Mucosa of descending colon (tissue), 3 donors: ENCODE measurements around the gene PLA2G10. TPM values are rescaled to one million over a fixed set of nuclear protein-coding genes. Genes with fewer than 3 reads are reported as not detected.
"Not testable (repeated sequence)": the region's sequence is repeated elsewhere in the genome, so short reads cannot be mapped to it uniquely, and the experiment has no call there.

ENCODE experiments used
- ATAC-seq: fragments of 200-7000 bp; cut with Tn5 transposase; one replicate; pipeline ENCODE4 v1.9.1; 2020; ENCODE audit warnings: mild to moderate bottlenecking, moderate library complexity
- DNase-seq, 3 donors: peaks; one replicate each; pipeline ENCODE4 v3.0.0-alpha.2; 2020
- H3K36me3 ChIP-seq: fragments of 200-600 bp; one replicate; pipeline ENCODE4 v1.8.0; 2021; ENCODE audit warnings: low read depth, mild to moderate bottlenecking
- H3K4me1 ChIP-seq: fragments of 200-600 bp; one replicate; pipeline ENCODE4 v1.8.0; 2021; ENCODE audit warnings: low read depth, mild to moderate bottlenecking
- H3K4me3 ChIP-seq: fragments of 200-600 bp; one replicate; pipeline ENCODE4 v1.8.0; 2021; ENCODE audit warnings: mild to moderate bottlenecking
- H3K9me3 ChIP-seq: fragments of 200-600 bp; one replicate; pipeline ENCODE4 v1.8.0; 2021; ENCODE audit warnings: mild to moderate bottlenecking
- CTCF ChIP-seq: fragments of 200-600 bp; IDR thresholded peaks from one replicate; pipeline ENCODE4 v1.8.0; 2022; ENCODE audit warnings: antibody characterized with exemption, mild to moderate bottlenecking
- intact Hi-C, 2 donors: fragments of 100-400 bp; cut with DNase I in 1 of 2; cut with micrococcal nuclease in 1 of 2; formaldehyde crosslinking; loops; one replicate each; pipeline versions ENCODE4 v1.11.0 to v1.11.1; 2022; cut with DNase I, micrococcal nuclease
- total RNA-seq, 3 donors: library from RNA; stranded (reverse); fragmentation: NEBNext Ultra II Directional in 2 of 3; extraction: Animal tissue kit (Norgen Biotek cat#: 25700) in 2 of 3; gene quantifications; one replicate each; pipeline versions ENCODE4 v1.2.1 to v1.2.4, GENCODE V29; 2021 to 2023
- donor health status: DM: no; HTN: no; CAD: no; lungs with moderate emphysema.
- donor health status: DM: no; HTN: no; CAD: no.
- donor health status: DM: no; HTN: yes; CAD: no.

The PLA2G10 gene
- total RNA-seq, 3 donors from 2014 or later: 20.9 to 53.1 (median 48.6) TPM

- intact Hi-C loops: no loop called here
- ATAC-seq (no peak), DNase-seq (no peak)
- Histone ChIP-seq H3K4me1 (peaks cover 17% of the 10 kb centered on the region), H3K4me3 (no peak overlapping the region), H3K36me3 (peaks cover 19% of the 10 kb centered on the region), H3K9me3 (no peaks in the 10 kb centered on the region)
- no peak for TF ChIP-seq CTCF
These were observed 41.4 kb downstream of the PLA2G10 start for GRCh38 chr16:14652726-14653125.

- H3K4me1 ChIP-seq: no peaks in the 10 kb centered on the region
These were observed 43.5 kb downstream of the PLA2G10 start for GRCh38 chr16:14650629-14651028.

DNA sequence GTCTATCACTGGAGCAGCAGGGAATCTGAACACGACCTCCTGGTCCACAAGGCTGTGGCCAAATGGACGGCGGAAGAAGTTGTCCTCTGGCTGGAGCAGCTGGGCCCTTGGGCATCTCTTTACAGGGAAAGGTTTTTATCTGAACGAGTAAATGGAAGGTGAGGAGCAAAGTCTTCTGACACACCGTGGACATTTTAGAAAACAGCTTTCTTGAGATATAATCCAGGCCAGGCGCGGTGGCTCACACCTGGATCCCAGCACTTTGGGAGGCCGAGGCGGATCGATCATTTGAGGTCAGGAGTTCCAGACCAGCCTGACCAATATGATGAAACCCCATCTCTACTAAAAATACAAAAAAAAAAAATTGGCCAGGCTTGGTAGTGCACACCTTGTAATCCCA, 44.3 kb downstream of the PLA2G10 start:
- Histone ChIP-seq H3K4me3 (no peak overlapping the region), H3K4me1 (no peaks in the 10 kb centered on the region), H3K9me3 (no peaks in the 10 kb centered on the region), H3K36me3 (peaks cover 22% of the 10 kb centered on the region)
- intact Hi-C loops: no loop called here
- ATAC-seq (no peak), DNase-seq (no peak)
- no peak for TF ChIP-seq CTCF

More at GRCh38 chr16:14650629-14651028, 43.5 kb downstream of the PLA2G10 start:
- ATAC-seq (no peak), DNase-seq (no peak)
- no peak for TF ChIP-seq CTCF
- no peak overlapping the region for H3K4me3 ChIP-seq
- intact Hi-C loops: no loop called here
- H3K9me3 ChIP-seq: no peaks in the 10 kb centered on the region
- H3K36me3 ChIP-seq: peaks cover 19% of the 10 kb centered on the region

GRCh38 chr16:14641926-14642325, 52.2 kb downstream of the PLA2G10 start:
- Histone ChIP-seq H3K4me3 (no peak overlapping the region), H3K36me3 (peaks cover 4% of the 10 kb centered on the region), H3K4me1 (peaks cover 11% of the 10 kb centered on the region), H3K9me3 (no peaks in the 10 kb centered on the region)
- ATAC-seq (no peak), DNase-seq (no peak)
- intact Hi-C loops: no loop called here
- no peak for TF ChIP-seq CTCF

DNA sequence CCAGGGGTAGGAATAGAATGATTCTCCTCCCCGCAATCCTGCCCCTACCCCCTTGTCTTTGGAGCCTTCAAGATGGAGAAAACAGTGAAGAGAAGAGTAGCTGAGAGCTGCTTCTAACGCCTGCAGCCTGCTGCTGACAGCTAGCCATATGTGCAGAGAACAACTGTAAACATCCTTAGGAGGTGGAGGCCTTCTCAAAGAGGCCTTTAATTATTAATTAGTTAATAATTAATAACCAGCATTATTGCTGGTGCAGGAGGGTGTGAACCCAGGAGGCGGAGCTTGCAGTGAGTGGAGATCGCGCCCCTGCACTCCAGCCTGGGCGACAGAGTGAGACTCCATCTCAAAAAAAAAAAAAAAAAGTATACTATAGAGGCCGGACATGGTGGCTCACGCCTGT, 52.9 kb downstream of the PLA2G10 start:
- H3K9me3 ChIP-seq: no peaks in the 10 kb centered on the region
- no peak for DNase-seq
- no peak overlapping the region for H3K4me3 ChIP-seq
- no peak for TF ChIP-seq CTCF
- H3K36me3 ChIP-seq: peaks cover 4% of the 10 kb centered on the region
- peaks cover 11% of the 10 kb centered on the region for H3K4me1 ChIP-seq
- intact Hi-C loops: no loop called here
- no peak for ATAC-seq

DNA sequence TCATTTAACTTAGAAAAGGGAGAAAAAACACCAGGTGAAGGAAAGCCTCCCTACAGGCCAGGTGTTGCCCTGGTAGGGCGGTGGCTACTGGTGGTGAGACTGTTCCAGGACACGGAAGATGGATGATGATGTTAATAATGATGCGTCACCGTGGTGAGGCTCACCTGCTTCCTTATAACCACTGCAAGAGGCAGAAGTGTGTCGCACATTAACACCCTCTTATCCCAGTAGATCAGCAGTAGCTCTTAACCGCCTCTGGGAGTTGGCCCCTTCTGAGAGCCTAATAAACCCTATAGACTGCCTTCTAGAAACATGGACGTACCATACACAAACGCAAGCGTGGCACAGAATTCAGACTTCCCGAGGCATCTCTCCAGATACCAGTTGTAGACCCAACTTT, 53.6 kb downstream of the PLA2G10 start:
- peak; percentile 72 to 80 (median 75) for DNase-seq
- peaks cover 4% of the 10 kb centered on the region for H3K36me3 ChIP-seq
- peaks cover 11% of the 10 kb centered on the region for H3K4me1 ChIP-seq
- peak; percentile 99 for ATAC-seq
- H3K9me3 ChIP-seq: no peaks in the 10 kb centered on the region
- no peak for TF ChIP-seq CTCF
- H3K4me3 ChIP-seq: no peak overlapping the region
- intact Hi-C loops: no loop called here

DNA sequence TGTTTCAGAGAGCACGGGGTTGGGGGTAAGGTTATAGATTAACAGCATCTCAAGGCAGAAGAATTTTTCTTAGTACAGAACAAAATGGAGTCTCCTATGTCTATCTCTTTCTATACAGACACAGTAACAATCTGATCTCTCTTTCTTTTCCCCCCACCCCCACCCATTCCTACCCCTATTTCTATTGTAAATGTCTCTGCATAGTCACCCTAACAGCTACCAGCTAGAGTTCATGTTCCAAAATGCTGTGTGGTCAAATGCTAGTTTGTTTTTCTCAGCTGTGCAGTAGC, 57.2 kb downstream of the PLA2G10 start:
- H3K4me3 ChIP-seq, ATAC-seq, H3K9me3 ChIP-seq, H3K36me3 ChIP-seq, DNase-seq, intact Hi-C loops: not testable (repeated sequence)
- H3K4me1 ChIP-seq: peaks cover 32% of the 10 kb centered on the region

- H3K36me3 ChIP-seq, H3K4me3 ChIP-seq, intact Hi-C loops, H3K9me3 ChIP-seq, ATAC-seq, DNase-seq: not testable (repeated sequence)
- H3K4me1 ChIP-seq: peaks cover 32% of the 10 kb centered on the region
These were observed 57.7 kb downstream of the PLA2G10 start for GRCh38 chr16:14636179-14636950.
